Stimulated activated CD4-positive, alpha-beta T cell treated with anti-CD3 and anti-CD28 coated beads, Interleukin-12 subunit alpha, Interleukin-12 subunit beta, amount 100 ng/mL, for 4 hours (primary cell): ENCODE results near the gene AFG3L2.

ENCODE experiments used
- DNase-seq: peaks from one replicate; pipeline ENCODE4 v3.0.0-alpha.2; 2020

AFG3L2 gene

GRCh38 chr18:12296457-12296856, 80.6 kb downstream of the AFG3L2 start:
- DNase-seq, result no peak

GRCh38 chr18:12296087-12296403, 81.0 kb downstream of the AFG3L2 start:
- no peak for DNase-seq

- no peak for DNase-seq
Observed at GRCh38 chr18:12295389-12296086, 81.5 kb downstream of the AFG3L2 start.

GRCh38 chr18:12293831-12294230, 83.2 kb downstream of the AFG3L2 start:
- DNase-seq, result no peak

GRCh38 chr18:12291690-12292089, 85.3 kb downstream of the AFG3L2 start:
- no peak for DNase-seq

GRCh38 chr18:12291161-12291560, 85.9 kb downstream of the AFG3L2 start:
- DNase-seq, result no peak

GRCh38 chr18:12290086-12290485, 86.9 kb downstream of the AFG3L2 start:
- DNase-seq, result no peak

GRCh38 chr18:12288403-12288755, 88.6 kb downstream of the AFG3L2 start:
- no peak for DNase-seq

- DNase-seq, result no peak
Observed at GRCh38 chr18:12287684-12288402, 89.2 kb downstream of the AFG3L2 start.

GRCh38 chr18:12287131-12287681, 89.8 kb downstream of the AFG3L2 start:
- DNase-seq, result no peak

GRCh38 chr18:12283666-12284065, 93.4 kb downstream of the AFG3L2 start:
- DNase-seq, result no peak

GRCh38 chr18:12283256-12283655, 93.8 kb downstream of the AFG3L2 start:
- DNase-seq, result no peak

- DNase-seq, result no peak
Observed at GRCh38 chr18:12282442-12283039, 94.5 kb downstream of the AFG3L2 start.

- DNase-seq, result no peak
Observed at GRCh38 chr18:12281861-12282260, 95.2 kb downstream of the AFG3L2 start.

GRCh38 chr18:12279781-12280531, 97.1 kb downstream of the AFG3L2 start:
- no peak for DNase-seq
